NB4 (cell line): Measurements from ENCODE around the gene MYO1E.

ENCODE experiments used
- DNase-seq: peaks from one replicate; pipeline ENCODE4 v3.0.0; 2010; ENCODE audit warnings: low read depth
- H3K4me3 ChIP-seq: one replicate; pipeline ENCODE4 v1.5.1; 2011; ENCODE audit warnings: mild to moderate bottlenecking, low read depth, low read length, moderate library complexity
- CTCF ChIP-seq: IDR thresholded peaks from one replicate; pipeline ENCODE4 v1.5.1; 2012; ENCODE audit warnings: low read depth, low read length
- MYC ChIP-seq: IDR thresholded peaks from 2 replicates; pipeline ENCODE4 v1.6.1; 2011; ENCODE audit warnings: low read depth, low read length
- POLR2A ChIP-seq: IDR thresholded peaks from 2 replicates; pipeline ENCODE4 v1.6.1; 2011; ENCODE audit warnings: mild to moderate bottlenecking; ENCODE audit not compliant: insufficient read length; ENCODE audit errors: extremely low read depth
- TF ChIP-seq, protein P1 (sequence below): IDR thresholded peaks from 2 replicates; pipeline ENCODE4 v1.6.1; 2011; ENCODE audit warnings: low read depth, low read length

MYO1E gene

DNA sequence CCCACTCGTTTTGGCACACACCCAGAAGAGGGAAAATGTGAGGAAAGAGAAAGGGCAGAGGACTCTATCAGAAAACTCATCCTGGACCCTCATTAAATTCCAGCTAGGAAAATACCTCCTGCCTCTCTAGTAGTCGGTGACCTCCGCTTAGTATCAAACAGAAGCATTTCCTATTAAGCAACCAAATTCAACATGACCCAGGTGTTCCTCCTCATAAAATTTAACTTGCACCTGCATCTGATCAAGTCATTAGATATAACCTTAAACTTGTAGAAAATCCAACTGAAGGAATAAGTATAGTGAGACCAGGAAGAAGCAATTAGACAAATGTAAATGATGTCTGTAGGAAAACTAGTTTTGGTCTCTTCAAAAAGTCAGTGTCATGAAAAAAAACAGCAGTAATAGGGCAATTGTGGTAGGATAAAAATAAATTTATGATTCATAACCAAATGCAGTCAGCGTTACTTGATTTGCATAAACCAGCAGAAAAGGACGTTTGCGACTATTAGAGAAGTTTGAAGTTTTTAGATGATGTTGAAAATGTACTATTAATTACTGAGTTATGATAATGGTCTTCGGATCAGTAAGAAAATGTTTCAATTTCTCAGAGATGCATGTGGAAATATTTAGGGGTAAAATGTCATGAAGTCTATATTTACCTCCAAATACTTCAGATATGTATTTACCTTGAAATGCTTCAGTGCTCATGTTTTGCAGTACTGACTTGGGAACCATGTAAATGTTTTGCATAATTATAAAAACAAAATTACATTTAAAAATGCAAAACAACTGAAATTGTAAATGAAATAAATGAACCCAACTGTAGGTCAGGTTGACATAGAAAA, 121.4 kb downstream of the MYO1E start:
- H3K4me3 ChIP-seq: no peak overlapping the region
- TF ChIP-seq, protein P1, sequence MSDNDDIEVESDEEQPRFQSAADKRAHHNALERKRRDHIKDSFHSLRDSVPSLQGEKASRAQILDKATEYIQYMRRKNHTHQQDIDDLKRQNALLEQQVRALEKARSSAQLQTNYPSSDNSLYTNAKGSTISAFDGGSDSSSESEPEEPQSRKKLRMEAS: no peak
- TF ChIP-seq POLR2A: no peak

GRCh38 chr15:59250249-59250648, 122.4 kb downstream of the MYO1E start:
- DNase-seq: no peak
- no peak overlapping the region for H3K4me3 ChIP-seq
- no peak for TF ChIP-seq CTCF
- no peak for TF ChIP-seq MYC
- TF ChIP-seq, protein P1: no peak
- no peak for TF ChIP-seq POLR2A

More for the DNA sequence above, 121.4 kb downstream of the MYO1E start:
- DNase-seq: no peak

- no peak overlapping the region for H3K4me3 ChIP-seq
- no peak for DNase-seq
- no peak for TF ChIP-seq POLR2A
Observed at GRCh38 chr15:59249816-59250215, 122.9 kb downstream of the MYO1E start.

GRCh38 chr15:59247364-59247763, 125.3 kb downstream of the MYO1E start:
- no peak overlapping the region for H3K4me3 ChIP-seq
- DNase-seq: peak; percentile 60
- TF ChIP-seq, protein P1: no peak
- peak; percentile 61 for TF ChIP-seq CTCF

DNA sequence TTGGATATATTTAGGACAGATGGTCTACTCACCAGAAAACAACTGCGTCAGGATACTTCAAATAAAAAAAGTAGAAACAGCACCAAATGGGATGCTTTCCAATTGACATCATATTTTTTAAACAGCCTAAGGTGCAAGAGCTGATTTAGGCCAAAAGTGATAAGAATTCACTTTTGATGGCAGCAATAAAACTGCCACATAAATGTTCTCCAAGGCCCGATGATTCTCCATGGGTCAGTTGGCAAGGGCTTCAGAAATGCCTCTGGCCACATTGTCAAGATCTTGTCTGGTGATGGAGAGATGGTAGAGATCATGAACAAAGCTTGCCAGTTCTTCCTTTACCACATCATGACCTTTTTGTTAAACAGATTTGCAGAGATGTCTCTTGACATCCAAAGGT, 127.1 kb downstream of the MYO1E start:
- DNase-seq: no peak
- H3K4me3 ChIP-seq: no peak overlapping the region
- TF ChIP-seq MYC (no peak), POLR2A (no peak), CTCF (no peak)
- TF ChIP-seq, protein P1: no peak

DNA sequence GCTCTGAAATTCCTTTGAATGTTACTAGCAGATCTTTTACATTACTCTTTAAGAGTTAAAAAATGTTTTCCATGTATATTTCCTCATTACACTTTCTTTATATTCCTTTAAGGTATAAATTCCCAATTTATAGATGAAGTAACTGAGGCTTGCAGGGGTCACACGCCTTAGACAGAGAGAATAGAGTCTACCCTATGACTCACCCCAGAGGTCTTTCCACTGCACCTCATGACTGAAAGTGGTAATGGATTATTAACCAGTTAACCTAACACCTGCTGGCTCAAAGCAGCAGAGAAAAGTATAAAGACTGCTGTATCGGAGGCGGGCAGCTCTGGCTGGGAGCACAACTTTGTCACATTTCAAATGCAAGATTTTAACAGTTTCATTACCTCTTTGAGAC, 128.3 kb downstream of the MYO1E start:
- no peak for TF ChIP-seq POLR2A
- no peak for TF ChIP-seq MYC
- TF ChIP-seq, protein P1: no peak
- no peak for TF ChIP-seq CTCF
- no peak overlapping the region for H3K4me3 ChIP-seq
- no peak for DNase-seq
